ENCODE measurements around the gene PCDHGC3. TPM values are rescaled to one million over a fixed set of nuclear protein-coding genes. Genes with fewer than 3 reads are reported as not detected.
A peak's percentile ranks its signal among the peaks of the same experiment; 100 is the strongest.

The PCDHGC3 gene
- total RNA-seq, 1 donor from 2014 or later = 10.9 TPM

GRCh38 chr5:141484641-141485311 lies 9.0 kb downstream of the PCDHGC3 start, which contains the start of gene PCDHGC4:
Gene PCDHGC4 (plus strand): TSS chr5:141485030. CDS start chr5:141485174, 144 bp downstream.
- DNase-seq (ENCODE audit: low read depth in 2 of 2) = peak; percentile 39 to 67

- DNase-seq (ENCODE audit: low read depth in 2 of 2) = no peak
These were observed 9.7 kb downstream of the PCDHGC3 start for GRCh38 chr5:141485321-141486055.

- DNase-seq (ENCODE audit: low read depth in 2 of 2) = no peak
These were observed 10.3 kb downstream of the PCDHGC3 start for GRCh38 chr5:141486091-141486490.

DNA sequence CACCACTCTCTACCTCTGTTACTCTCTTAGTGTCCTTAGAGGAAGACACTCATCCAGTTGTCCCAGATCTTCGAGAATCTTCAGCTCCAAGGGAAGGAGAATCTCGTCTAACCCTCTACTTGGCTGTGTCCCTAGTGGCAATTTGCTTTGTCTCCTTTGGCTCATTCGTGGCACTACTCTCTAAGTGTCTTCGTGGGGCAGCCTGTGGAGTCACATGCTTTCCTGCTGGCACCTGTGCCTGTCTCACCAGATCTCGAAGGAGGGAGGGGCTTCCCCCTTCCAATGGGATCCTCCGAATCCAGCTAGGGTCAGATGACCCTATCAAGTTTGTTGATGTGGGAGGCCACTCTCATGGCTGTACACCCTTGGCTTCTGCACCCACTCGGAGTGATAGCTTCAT lies 11.4 kb downstream of the PCDHGC3 start:
- no peak for DNase-seq (ENCODE audit: low read depth in 2 of 2)

DNA sequence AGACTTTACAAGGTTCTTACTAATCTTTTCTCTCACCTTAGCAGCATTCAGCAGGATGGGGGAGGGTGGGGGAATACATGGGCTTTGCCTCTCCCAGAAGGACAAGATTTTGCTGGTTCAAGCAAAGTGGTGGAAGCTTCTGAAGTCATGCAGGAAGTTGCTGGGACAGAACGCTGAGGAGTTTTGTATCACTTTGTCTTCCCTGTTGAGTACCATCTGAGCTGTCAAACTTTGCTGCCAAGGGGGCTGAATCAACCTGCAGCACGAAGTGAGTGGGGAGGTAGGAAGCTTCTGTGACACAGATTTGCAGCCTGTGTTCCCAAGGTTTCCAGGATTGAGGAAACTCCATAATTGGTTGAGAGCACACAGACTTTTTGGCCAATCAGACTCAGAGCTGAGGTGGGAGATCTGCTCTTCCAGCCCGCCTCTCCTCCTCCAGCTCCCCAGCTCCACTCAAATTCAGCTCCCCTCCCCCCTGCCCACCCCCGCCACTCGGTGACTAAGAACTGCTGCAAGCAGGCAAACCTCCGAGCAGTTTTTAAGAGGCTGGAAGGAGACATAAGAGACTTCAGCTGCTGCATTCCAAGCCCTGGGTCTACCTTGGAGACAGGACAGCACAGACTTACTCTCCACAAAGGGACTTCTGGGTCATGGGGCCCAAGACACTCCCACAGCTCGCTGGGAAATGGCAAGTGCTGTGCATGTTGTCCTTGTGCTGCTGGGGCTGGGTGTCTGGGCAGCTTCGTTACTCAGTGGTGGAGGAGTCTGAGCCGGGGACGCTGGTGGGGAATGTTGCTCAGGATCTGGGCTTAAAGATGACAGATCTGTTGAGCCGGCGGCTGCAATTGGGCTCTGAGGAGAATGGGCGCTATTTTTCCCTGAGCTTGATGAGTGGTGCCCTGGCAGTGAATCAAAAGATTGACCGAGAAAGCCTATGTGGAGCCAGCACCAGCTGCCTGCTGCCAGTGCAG lies 13.1 kb downstream of the PCDHGC3 start, which contains the start of gene PCDHGC5:
Gene PCDHGC5, plus strand, starts transcription at position 491 of the 971 bp plus-strand sequence. Its CDS starts 160 bp downstream, at position 651.
- no peak for DNase-seq (ENCODE audit: low read depth in 2 of 2)

DNA sequence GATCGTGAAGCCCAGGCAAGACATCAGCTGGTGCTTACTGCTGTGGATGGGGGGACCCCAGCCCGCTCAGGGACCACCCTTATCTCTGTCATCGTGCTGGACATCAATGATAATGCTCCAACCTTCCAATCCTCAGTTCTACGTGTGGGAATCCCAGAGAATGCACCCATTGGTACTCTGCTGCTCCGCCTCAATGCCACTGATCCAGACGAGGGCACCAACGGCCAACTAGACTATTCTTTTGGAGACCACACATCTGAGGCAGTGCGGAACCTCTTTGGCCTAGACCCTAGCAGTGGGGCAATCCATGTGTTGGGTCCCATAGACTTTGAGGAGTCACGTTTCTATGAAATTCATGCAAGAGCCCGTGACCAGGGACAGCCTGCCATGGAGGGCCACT lies 14.1 kb downstream of the PCDHGC3 start:
- no peak for DNase-seq (ENCODE audit: low read depth in 2 of 2)

- DNase-seq (ENCODE audit: low read depth in 2 of 2) = no peak
These were observed 14.5 kb downstream of the PCDHGC3 start for GRCh38 chr5:141490271-141490670.

DNA sequence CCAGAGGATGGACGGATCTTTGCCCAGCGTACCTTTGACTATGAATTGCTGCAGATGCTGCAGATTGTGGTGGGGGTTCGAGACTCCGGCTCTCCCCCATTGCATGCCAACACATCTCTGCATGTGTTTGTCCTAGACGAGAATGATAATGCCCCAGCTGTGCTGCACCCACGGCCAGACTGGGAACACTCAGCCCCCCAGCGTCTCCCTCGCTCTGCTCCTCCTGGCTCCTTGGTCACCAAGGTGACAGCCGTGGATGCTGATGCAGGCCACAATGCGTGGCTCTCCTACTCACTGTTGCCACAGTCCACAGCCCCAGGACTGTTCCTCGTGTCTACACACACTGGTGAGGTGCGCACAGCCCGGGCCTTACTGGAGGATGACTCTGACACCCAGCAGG lies 15.0 kb downstream of the PCDHGC3 start:
- no peak for DNase-seq (ENCODE audit: low read depth in 2 of 2)

DNA sequence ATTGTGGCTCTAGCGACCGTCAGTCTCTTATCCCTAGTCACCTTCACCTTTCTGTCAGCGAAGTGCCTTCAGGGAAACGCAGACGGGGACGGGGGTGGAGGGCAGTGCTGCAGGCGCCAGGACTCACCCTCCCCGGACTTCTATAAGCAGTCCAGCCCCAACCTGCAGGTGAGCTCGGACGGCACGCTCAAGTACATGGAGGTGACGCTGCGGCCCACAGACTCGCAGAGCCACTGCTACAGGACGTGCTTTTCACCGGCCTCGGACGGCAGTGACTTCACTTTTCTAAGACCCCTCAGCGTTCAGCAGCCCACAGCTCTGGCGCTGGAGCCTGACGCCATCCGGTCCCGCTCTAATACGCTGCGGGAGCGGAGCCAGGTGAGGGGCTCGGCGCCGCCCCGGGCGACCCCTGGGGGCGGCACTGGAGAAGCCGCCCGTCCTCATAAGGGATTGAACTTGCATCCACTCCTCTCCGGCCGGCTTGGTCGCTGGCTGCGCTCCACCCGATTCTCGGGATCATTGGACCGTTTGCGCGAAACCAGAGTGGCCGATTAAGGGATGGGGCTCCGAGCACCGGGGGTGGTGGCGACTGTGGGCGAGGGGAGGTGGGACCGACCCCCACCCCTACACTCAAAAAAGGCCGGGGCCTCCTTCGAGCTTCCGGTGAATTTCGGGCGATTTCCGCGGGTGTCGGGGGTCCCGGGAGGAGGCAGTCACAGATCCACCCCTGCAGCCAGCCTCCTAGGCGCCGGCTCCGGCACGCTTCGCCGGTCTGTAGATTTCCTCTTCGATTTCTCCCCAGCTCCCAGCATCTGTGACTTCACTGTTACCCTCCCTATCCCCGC lies 15.8 kb downstream of the PCDHGC3 start:
- DNase-seq (ENCODE audit: low read depth in 2 of 2) = no peak

- peak in 1 of 2 donors; percentile 11 for DNase-seq (ENCODE audit: low read depth in 2 of 2)
These were observed 16.6 kb downstream of the PCDHGC3 start for GRCh38 chr5:141492168-141492885.

- DNase-seq (ENCODE audit: low read depth in 2 of 2) = no peak
These were observed 18.0 kb downstream of the PCDHGC3 start for GRCh38 chr5:141493500-141494422.

- no peak for DNase-seq (ENCODE audit: low read depth in 2 of 2)
These were observed 19.1 kb downstream of the PCDHGC3 start for GRCh38 chr5:141494761-141495452.

GRCh38 chr5:141495453-141495811 lies 19.7 kb downstream of the PCDHGC3 start:
- DNase-seq (ENCODE audit: low read depth in 2 of 2) = no peak

GRCh38 chr5:141496038-141496437 lies 20.3 kb downstream of the PCDHGC3 start:
- DNase-seq (ENCODE audit: low read depth in 2 of 2) = no peak

DNA sequence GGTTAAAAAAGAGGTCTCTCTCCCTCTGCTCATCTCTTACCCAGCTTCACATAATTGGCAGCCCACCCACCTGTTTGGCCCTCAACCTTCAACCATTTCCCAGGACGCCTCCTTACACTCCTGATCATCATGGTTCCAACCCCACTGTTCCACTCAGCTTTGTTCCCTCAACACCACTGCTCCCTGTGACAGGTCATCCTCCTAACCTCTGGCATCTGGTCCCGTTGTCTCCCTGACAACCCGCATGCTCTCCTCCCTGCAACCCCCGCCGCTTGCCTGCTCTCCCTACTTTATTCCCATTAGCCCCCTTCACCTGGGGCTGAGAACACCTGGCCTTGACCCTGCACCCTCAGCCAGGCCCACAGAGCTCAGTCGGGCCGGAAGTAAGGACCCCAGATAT lies 26.0 kb downstream of the PCDHGC3 start:
- DNase-seq (ENCODE audit: low read depth in 2 of 2) = no peak

GRCh38 chr5:141503681-141504080 lies 27.9 kb downstream of the PCDHGC3 start:
- DNase-seq (ENCODE audit: low read depth in 2 of 2) = no peak

GRCh38 chr5:141504216-141504615 lies 28.4 kb downstream of the PCDHGC3 start:
- DNase-seq (ENCODE audit: low read depth in 2 of 2) = no peak

GRCh38 chr5:141506381-141507155 lies 30.8 kb downstream of the PCDHGC3 start:
- DNase-seq (ENCODE audit: low read depth in 2 of 2) = no peak

Measured in lung microvascular endothelial cell (primary cell).